HG02943 (cell line): Measurements from ENCODE around the gene STK35.

Experiments
- ATAC-seq: cut with Tn5 transposase; IDR thresholded peaks from one replicate; pipeline ENCODE4 v1.9.1; 2021; ENCODE audit warnings: mild to moderate bottlenecking, low read depth, moderate library complexity; ENCODE audit not compliant: unreplicated experiment

STK35 gene

GRCh38 chr20:2101057-2101864, at the start of gene STK35:
Gene STK35, plus strand, starts transcription at chr20:2101827. Its CDS starts 55 bp downstream, at chr20:2101882.
- ATAC-seq = no peak

- no peak for ATAC-seq
Observed at GRCh38 chr20:2051946-2052345, 49.7 kb upstream of the STK35 start.

DNA sequence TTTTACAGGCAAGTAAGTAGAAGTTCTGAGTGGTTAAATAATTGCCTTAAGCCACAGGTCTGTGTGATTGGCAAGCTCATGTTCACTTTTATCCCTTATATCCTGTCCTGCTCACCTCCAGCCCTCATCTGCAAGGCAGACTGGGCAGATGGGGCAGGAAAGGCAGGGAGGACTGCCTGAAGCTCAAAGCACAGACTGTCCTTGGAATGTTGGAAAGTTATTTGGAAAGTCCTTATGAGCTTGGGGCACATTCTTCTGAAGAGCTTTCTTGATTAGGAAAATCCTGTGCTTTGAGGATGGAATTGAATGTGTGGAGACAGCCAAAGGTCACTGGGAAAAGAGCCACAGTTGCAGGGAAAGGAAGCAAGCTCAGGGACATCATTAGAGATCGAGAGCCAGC, 48.9 kb upstream of the STK35 start:
- no peak for ATAC-seq

GRCh38 chr20:2053615-2054014, 48.0 kb upstream of the STK35 start:
- ATAC-seq = no peak

DNA sequence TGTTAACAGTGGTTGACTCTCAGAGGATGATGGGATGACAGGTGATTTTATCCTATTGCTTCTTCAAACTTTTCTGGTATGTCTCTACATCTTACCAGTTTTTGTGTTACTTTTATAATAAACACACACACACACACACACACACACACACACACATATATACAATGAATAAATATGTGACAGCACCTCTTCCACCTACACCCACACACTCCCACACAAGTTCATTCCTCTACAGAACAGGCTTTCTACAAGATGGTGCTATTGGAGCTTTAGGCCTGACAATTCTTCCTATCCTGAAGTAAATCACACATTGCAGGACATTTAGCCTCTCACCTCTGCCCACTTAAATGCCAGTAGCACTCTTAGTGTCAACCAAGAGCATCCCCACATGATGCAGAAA, 46.7 kb upstream of the STK35 start:
- ATAC-seq = no peak

- ATAC-seq = no peak
Observed at GRCh38 chr20:2059411-2059810, 42.2 kb upstream of the STK35 start.

DNA sequence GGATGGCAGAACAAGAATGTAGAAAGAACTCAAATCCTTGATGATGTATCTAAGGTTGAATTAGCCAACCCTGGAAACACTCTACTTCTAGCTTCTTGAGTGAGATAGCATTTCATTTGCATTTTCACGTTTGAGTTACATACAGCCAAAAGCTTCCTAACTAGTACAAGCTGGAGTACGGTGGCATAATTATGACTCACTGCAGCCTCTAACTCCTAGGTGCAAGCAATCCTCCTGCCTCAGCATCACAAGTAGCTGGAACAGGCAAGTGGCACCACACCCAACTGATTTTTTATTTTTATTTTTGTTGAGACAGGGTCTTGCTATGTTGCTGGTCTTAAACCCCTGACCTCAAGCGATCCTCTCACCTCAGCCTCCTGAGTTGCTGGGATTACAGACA, 36.5 kb upstream of the STK35 start:
- no peak for ATAC-seq

- no peak for ATAC-seq
Observed at GRCh38 chr20:2066461-2067122, 35.0 kb upstream of the STK35 start.

- ATAC-seq = no peak
Observed at GRCh38 chr20:2080532-2081224, 20.9 kb upstream of the STK35 start.

- ATAC-seq = no peak
Observed at GRCh38 chr20:2084703-2085102, 16.9 kb upstream of the STK35 start.

- no peak for ATAC-seq
Observed at GRCh38 chr20:2086177-2086979, 15.2 kb upstream of the STK35 start.

DNA sequence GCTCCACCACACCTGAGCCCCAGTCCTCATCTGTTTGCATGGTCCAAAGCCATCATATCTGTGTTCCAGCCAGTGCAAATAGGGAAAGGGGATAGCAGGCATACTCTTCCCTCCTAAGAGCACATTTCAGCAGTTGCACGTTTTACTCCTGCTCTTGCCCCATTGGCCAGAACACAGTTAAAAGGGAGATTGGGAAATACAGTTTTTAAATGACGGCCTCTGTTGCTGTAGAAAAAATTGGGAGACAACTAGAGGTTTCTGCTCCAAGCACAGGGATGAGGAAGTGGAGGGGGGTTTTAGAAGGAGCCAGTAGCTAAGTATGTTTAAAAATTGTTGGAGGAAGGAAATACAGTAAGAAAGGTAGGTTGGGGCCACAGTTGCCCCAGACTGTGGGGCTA, 14.6 kb upstream of the STK35 start:
- ATAC-seq = no peak

DNA sequence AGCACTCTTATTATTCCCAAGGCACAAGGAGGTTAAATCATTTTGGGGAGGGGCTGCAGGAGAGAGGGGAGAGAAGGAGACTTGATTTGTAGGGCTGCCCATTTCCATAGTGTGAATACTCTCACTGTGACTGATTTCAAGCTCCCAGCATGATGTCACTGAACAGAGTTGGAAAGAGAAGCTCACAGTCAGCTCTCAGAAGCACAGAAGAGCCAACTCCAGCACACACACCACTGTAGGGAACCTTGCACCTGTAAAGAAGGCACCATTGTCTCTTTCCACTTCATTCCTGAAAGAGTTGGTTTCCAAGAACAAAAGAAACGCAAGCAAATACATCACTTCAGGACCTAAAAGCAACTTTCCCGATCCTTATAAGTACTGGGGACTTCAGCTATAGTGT, 12.7 kb upstream of the STK35 start:
- no peak for ATAC-seq

DNA sequence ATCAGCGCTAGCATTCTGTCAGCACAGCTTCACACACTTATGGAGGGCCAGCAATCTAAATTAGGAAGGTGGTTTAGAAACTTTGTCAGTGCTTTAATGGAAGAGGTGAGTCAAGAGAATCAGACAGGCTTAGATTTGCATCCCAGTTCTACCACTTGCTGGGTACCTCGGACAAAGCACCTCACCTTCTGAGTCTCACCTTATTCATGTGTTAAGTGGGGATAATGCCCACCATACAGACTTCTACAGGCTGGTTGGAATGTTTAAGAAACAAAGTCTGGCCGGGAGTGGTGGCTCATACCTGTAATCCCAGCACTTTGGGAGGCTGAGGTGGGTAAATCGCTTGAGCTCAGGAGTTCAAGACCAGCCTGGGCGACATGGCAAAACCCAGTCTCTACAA, 12.2 kb upstream of the STK35 start:
- no peak for ATAC-seq

- ATAC-seq = no peak
Observed at GRCh38 chr20:2093159-2093781, 8.4 kb upstream of the STK35 start.

DNA sequence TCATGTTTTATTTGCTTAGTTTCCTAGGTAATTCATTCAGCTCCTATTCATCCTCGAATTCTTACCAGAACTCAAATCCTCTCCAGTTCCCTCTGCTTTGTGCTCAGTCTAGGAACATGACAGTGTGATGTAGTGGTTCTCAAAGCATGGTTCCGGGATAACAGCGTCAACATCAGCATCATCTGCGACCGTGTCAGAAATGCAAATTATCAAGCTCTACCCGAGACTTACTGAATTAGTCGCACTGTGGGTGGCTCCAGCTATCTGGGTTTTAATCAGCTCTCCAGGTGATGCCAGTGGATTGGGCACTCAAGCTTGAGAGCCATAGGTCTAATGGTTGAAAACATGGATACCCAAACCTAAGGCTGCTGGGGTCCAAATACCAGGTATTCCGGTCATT, 7.7 kb upstream of the STK35 start:
- ATAC-seq = no peak

DNA sequence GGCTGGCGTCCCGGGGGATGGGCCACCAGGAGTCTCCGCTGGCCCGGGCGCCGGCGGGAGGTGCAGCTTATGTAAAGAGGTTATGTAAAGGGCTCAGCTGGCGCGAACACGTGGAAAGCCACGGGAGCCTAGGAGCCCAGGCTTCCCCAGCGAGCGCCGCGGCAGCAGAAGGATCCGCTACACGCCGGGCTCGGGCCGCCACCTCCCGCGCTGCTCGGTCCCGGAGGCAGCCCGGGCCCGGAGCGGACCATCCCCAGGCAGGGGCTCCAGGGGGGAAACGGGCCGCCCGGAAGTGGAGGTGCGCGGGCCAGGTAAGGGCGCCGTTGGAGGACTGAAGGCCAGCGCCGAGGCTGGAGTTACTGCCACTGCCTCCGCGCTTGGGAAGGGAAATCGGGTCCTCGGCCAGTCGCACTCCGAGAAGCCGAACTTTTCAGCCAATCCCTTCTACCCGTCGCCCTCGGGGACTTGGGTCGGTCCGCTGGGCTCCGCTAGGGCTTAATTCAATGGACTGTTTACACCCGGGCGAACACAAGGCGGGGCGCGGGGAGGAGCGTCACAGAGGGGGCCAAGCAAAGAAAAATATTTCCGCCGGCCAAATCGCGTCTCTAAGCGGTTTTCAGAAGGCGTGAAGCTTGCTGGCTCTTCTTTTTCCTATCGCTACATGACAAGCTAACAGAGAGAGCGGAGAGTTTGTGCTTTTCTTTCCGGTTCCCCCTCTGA, 398 bp downstream of the STK35 start:
- peak; percentile 76 for ATAC-seq

GRCh38 chr20:2102585-2103460, 1.2 kb downstream of the STK35 start:
- peak; percentile 67 for ATAC-seq
